ENCODE data around the gene COASY.
A peak's percentile ranks its signal among the peaks of the same experiment; 100 is the strongest.
"Not testable (repeated sequence)": the region's sequence is repeated elsewhere in the genome, so short reads cannot be mapped to it uniquely, and the experiment has no call there.

COASY gene

DNA sequence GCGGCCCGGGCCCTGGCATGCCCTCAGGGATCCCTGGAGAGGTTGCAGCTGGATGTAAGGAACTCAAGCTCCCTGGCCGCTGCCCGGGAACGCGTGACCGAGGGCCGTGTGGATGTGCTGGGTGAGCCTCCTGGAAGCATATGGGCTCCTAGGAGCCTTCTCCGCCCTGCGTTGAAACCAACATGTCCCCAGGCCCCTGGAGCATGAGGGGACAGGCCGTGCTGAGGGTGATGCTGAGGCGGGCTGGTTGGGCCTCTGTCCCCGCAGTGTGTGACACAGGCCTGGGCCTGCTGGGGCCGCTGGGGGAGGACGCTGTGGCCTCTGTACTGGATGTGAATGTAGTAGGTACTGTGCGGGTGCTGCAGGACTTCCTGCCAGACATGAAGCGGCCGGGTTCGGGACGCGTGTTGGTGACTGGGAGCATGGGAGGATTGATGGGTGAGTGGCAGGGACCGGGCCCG is 14.9 kb upstream of the COASY start:
- no peak for DNase-seq (ENCODE audit: low read depth)
- TF ChIP-seq, protein P1, sequence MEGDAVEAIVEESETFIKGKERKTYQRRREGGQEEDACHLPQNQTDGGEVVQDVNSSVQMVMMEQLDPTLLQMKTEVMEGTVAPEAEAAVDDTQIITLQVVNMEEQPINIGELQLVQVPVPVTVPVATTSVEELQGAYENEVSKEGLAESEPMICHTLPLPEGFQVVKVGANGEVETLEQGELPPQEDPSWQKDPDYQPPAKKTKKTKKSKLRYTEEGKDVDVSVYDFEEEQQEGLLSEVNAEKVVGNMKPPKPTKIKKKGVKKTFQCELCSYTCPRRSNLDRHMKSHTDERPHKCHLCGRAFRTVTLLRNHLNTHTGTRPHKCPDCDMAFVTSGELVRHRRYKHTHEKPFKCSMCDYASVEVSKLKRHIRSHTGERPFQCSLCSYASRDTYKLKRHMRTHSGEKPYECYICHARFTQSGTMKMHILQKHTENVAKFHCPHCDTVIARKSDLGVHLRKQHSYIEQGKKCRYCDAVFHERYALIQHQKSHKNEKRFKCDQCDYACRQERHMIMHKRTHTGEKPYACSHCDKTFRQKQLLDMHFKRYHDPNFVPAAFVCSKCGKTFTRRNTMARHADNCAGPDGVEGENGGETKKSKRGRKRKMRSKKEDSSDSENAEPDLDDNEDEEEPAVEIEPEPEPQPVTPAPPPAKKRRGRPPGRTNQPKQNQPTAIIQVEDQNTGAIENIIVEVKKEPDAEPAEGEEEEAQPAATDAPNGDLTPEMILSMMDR (IDR thresholded peaks at IDR 0.05; ENCODE audit: low read length, missing control alignments): no peak
- no peak overlapping the region for H3K4me3 ChIP-seq (replicated peaks; ENCODE audit: low read depth, low read length)

DNA sequence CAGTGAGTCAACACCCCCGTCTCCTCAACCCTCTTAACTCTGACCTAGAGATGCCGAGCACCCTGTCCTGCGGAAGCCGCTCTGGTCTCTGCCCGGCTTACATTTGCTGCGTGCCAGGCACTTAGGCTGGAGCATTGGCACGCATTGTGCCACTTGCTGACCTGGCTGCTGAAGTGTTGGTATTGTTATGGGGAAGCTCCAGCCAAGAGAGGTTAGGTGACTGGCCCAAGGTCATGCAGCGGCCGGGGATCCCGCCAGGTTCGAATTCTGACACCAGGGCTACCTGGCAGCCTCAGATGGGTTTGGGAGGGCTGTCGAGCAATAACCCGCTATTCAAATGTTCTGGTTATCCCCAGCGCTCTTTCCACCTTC is 14.3 kb upstream of the COASY start:
- no peak for DNase-seq (ENCODE audit: low read depth)
- H3K4me3 ChIP-seq (replicated peaks; ENCODE audit: low read depth, low read length): no peak overlapping the region
- TF ChIP-seq, protein P1 (IDR thresholded peaks at IDR 0.05; ENCODE audit: low read length, missing control alignments): no peak

DNA sequence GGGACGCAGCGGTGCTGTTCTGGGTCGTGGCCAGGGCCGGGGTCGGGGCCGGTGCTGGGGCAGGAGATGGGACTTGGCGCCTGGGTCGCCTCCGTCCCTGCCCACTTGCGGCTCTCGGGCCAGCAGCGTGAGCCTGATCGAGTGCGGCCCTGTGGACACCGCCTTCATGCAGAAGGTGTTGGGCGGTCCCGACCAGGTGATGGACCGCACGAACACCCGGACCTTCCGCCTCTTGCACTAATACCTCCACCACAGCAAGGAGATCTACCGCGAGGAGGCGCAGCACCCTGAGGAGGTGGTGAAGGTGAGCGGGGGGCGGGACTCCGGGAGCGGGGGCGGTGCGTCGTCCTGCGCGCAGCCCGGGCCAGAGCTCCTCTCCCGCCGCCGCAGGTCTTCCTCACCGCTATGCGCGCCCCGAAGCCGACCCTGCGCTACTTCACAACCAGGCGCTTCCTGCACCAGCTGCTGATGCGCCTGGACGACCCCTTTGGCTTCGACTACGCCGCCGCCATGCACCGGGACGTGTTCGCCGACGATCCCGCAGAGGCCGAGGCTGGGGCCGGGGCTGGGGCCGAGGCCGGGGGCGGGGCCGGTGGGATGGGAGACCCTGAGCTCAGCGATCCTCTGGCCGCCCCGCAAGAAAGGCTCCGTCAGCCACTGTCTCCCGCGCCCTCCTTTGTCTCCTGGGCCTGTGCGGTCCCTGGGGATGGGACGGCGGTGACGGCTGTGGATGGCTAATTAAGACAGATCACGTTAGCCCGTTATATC is 13.7 kb upstream of the COASY start:
- DNase-seq (ENCODE audit: low read depth): peak; percentile 46
- TF ChIP-seq, protein P1 (IDR thresholded peaks at IDR 0.05; ENCODE audit: low read length, missing control alignments): peak; percentile 38
- H3K4me3 ChIP-seq (replicated peaks; ENCODE audit: low read depth, low read length): peak overlapping the region; percentile 36

DNA sequence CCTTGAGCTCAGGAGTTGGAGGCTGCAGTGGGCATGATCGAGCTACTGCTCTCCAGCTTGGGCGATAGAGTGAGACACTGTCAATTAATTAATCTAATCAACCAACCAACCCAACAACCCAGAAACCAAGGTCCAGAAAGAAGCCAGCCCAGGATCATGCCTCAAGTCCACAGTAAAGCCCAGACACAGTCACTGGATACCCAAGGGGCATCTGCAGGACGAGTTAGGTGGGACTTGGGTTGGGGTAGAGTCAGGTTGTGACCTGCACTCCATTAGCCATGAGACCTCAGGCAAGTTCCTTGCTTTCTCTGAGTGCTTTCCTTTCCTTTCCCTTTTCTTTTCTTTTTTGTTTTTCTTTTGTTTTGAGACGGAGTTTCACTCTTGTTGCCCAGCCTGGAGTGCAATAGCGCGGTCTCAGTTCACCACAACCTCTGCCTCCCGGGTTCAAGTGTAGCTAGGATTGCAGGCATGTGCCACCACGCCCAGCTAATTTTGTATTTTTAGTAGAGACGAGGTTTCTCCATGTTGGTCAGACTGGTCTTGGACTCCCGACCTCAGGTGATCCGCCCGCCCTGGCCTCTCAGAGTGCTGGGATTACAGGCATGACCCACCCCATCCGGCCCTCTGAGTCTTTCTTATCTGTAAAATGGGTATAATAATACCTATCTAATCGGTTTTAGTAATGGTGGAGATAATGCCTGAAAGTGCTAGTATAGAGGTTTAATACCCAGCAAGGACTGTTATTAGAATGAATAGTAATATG is 12.8 kb upstream of the COASY start:
- no peak overlapping the region for H3K4me3 ChIP-seq (replicated peaks; ENCODE audit: low read depth, low read length)
- DNase-seq (ENCODE audit: low read depth): no peak
- TF ChIP-seq, protein P1 (IDR thresholded peaks at IDR 0.05; ENCODE audit: low read length, missing control alignments): no peak

DNA sequence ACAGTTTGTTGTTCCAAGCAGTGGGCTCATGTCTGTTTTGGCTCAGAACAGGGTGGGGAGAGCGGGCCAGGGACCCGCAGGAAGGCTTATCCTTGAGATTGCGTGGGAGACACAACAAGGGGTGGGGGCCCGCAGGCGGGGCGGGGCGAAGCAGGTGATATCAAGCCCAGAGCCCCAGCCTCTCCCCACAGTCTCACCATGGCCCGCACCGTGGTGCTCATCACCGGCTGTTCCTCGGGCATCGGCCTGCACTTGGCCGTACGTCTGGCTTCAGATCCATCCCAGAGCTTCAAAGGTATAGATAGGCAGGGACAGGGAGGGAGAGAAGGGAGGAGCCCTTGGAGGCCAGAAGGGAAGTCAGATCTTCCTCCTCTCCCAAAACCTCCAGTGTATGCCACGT is 9.2 kb upstream of the COASY start, which contains the start of gene HSD17B1:
Gene HSD17B1, plus strand, starts transcription at position 188 of the 400 bp plus-strand sequence. Its CDS starts 11 bp downstream, at position 199.
- peak within 1 kb of the TSS; percentile 81 for H3K4me3 ChIP-seq (replicated peaks; ENCODE audit: low read depth, low read length)
- DNase-seq (ENCODE audit: low read depth): not testable (repeated sequence)

DNA sequence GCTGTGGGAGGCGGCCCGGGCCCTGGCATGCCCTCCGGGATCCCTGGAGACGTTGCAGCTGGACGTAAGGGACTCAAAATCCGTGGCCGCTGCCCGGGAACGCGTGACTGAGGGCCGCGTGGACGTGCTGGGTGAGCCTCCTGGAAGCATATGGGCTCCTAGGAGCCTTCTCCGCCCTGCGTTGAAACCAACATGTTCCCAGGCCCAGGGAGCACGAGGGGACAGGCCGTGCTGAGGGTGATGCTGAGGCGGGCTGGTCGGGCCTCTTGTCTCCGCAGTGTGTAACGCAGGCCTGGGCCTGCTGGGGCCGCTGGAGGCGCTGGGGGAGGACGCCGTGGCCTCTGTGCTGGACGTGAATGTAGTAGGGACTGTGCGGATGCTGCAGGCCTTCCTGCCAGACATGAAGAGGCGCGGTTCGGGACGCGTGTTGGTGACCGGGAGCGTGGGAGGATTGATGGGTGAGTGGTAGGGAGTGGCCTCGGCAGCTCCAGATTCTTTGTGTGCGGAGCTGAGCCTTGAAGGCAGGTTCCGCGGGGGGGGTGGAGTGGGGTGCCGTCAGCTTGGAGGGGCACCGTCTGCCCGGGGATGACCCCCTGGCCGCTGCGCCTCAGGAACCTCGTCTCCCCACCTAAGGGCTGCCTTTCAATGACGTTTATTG is 8.7 kb upstream of the COASY start:
- peak overlapping the region; percentile 81 for H3K4me3 ChIP-seq (replicated peaks; ENCODE audit: low read depth, low read length)
- peak; percentile 50 for DNase-seq (ENCODE audit: low read depth)
- TF ChIP-seq, protein P1 (IDR thresholded peaks at IDR 0.05; ENCODE audit: low read length, missing control alignments): no peak

DNA sequence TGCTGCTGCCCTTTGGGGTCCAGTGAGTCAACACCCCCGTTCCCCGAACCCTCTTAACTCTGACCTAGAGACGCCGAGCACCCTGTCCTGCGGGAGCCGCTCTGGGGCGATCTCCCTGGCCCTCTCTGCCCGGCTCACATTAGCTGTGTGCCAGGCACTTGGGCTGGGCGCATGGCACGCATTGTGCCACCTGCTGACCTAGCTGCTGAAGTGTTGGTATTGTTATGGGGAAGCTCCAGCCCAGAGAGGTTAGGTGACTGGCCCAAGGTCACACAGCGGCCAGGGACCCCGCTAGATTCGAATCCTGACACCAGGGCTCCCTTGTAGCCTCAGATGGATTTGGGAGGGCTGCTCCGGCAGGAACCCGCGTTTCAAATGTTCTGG is 8.1 kb upstream of the COASY start:
- no peak for DNase-seq (ENCODE audit: low read depth)
- H3K4me3 ChIP-seq (replicated peaks; ENCODE audit: low read depth, low read length): peak overlapping the region; percentile 81
- TF ChIP-seq, protein P1 (IDR thresholded peaks at IDR 0.05; ENCODE audit: low read length, missing control alignments): no peak

All from fibroblast of pulmonary artery (primary cell).